Renal cortical epithelial cell (primary cell): ENCODE measurements around the gene TLR6. TPM values are rescaled to one million over a fixed set of nuclear protein-coding genes. Genes with fewer than 3 reads are reported as not detected.
A peak's percentile ranks its signal among the peaks of the same experiment; 100 is the strongest.

ENCODE experiments used
- DNase-seq: peaks from one replicate; pipeline ENCODE4 v3.0.0-alpha.2; 2011; ENCODE audit warnings: low read depth
- total RNA-seq: library from RNA; depleted of rRNA; stranded (reverse); fragments of >200 nt; gene quantifications from 2 replicates; pipeline ENCODE4 v1.2.3, GENCODE V29; 2014

The TLR6 gene
- total RNA-seq, 1 donor from 2014 or later, result 0.65 TPM

DNA sequence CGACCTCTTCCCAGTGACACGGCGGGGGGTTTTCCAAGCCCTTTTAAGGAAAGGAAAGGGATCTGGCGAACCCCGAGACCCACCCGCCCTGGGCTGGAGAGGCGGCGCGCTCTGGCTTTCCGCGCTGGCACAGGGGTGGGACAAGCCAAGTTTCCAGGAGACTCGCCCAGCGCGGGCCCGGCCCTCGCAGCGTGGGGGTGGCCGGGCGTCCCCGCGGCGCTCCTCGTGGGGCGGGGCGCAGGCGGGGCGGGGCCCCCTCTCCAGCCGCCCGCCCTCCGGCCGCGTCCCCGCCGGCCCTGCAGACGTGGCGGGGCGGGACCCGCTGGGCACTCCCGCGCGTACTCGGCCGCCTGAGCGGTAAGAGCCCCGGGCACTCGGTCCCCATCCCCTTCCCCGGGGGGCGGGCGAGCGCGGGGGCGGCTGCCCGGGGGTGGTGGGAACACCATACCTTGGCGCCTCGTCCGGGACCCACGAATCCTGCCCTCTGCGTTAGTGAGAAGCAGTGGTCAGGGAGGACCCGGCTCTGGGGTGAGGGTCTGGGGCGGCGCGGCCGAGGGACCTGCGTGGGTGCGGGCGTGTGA is 11.0 kb upstream of the TLR6 start, which contains the start of gene FAM114A1:
FAM114A1 (plus strand) TSS at position 329 of the 581 bp plus-strand sequence. CDS start 10,273 bp downstream, outside the sequence.
- peak; percentile 39 for DNase-seq

DNA sequence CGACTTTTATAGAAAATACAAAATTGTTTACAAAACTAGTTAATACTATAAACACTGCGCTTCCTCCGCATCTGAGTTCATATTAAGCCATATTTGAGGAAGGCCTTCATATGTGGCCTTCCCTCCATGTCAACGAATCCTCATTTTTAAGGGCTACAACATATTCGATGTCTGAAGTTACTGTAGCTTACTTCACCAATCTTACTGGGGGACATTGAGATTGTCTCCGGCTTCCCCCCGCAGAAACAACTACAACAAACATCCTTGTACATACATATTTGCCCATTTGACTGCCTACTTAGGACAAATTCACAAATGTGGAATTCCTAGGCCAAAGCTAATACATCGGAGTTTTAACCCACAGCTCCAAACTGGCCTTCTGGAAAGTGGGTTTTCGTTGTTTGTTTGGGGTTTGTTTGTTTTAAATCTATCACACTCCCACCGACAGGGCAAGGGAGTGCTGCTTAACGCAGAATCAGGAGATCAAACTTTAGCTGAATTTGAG is 10.4 kb upstream of the TLR6 start:
- DNase-seq, result no peak

DNA sequence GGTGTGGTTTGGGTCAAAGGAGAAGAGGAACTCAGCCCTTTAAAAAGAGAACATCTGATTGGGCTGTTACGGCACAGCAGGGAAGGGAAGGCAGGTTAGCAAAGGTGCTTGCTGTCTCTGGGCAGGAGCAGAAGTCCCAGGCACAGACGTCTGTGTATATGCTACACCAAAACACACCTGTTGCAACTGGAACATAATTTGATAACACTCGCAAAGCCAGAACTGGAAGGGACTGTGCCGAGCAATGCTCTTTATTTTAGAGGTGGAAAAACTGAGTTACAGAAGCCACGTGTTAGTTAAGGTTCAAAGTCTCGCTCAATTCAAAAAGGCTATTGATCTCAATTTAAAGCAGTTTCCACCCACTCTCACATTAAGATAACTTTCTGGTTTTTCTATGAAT is 8.8 kb upstream of the TLR6 start:
- no peak for DNase-seq

DNA sequence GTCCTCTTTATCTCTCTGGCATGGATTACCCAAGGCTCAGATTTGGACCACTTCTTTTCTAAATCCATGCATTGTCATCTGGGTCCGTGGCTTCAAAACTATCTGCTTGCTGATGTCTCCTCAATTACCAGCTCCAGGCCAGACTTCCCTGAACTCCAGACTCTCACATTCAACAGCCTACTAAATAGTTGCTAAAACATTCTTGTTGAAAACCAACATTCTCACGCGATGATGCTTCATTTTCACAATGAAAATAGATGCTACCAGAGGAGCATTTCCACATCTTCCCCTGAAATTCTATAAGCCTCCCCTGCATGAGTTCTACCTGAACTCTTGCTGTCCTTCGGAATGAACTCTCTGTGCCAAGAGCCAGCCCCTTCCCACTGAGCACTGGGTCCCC is 5.2 kb upstream of the TLR6 start:
- DNase-seq, result no peak

DNA sequence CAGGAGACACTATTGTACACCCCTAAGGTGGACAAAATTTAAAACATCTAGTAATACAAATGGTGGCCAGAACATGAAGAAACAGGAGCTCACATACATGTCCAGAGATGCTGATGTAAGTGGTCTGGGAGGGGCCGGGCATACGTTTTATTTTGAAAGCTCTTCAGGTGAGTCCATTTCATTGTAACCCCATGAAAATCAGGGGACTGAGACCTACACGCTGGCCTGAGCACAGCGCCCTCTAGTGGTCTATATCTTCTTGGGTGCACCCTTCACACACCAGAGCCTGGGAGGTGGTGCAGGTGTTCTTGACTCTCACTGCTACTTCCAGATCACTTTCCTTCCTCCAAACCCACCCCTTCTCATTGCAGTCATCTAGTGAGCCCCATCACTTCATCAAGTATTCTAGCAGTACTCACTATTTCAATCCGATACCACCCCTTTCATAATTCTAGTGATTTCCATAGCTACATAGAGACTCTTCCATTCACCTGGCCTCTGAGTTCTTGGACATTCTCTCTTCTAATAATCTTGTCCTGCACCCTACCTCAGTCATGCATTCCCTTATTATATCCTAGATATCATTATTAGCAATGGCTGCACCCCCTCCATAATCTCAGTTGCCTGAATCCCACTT is 4.3 kb upstream of the TLR6 start:
- peak; percentile 26 for DNase-seq

DNA sequence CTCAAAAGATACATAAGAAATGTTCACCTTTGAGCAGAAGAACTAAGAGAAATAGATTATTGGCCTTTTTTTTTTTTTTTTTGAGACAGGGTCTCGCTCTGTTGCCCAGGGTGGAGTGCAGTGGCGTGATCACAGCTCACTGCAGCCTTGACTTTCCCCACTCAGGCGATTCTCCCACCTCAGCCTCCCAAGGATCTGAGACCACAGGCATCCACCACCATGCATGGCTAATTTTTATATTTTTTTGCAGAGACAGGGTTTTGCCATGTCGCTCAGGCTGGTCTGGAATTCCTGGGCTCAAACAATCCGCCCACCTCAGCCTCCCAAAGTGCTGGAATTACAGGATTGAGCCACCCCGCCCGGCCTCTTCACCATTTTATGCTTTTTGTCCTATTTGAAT is 2.9 kb upstream of the TLR6 start:
- peak; percentile 59 for DNase-seq

DNA sequence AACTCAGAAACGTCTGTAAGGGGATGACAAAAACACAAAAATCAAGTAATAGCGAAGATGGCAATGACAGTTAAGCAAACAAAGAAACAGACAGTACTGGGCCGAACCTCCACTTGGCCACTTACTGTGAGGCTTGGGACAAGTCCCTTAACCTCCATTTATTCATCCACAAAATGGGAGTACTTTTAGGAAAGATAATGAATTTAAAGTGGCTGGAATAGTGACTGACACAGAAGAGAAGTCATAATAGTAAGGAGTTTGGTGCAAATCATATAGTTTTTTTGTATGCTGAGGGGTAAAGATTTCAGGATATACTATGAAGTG is 1.4 kb upstream of the TLR6 start:
- no peak for DNase-seq

DNA sequence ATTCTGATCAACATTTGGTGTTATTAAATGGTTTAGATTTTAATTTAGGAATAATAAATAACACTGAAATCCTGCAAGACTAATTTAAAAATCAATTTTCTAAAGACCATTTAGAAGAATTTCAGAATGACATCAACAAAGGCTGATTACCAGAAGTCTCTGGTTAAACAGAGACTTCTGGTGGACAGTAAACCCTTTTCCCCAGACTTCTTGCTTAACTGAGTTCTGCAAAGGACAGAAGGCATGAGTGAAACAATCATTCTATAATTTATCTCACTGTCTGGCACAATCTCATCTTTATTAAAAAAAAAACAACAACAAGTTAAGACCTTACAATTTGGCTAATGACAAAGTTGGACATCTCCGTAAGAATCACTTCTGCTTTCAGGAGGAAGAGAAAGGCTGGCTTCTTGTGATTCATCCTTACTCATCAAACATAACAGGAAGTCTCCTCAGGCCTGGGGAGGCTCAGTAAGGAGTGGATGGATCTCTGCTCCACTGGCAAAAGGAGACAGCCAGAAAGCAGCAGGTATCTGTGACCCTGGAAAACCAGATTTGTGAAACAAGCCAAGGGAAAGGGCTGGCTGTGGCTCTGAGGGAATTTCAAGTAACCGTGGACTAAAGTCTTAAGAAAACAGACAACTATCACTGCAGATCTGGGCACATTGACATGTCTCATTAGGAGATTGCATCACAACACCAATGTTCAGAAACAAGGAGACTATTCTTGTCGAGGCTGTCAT is 908 bp upstream of the TLR6 start:
- peak; percentile 93 for DNase-seq

DNA sequence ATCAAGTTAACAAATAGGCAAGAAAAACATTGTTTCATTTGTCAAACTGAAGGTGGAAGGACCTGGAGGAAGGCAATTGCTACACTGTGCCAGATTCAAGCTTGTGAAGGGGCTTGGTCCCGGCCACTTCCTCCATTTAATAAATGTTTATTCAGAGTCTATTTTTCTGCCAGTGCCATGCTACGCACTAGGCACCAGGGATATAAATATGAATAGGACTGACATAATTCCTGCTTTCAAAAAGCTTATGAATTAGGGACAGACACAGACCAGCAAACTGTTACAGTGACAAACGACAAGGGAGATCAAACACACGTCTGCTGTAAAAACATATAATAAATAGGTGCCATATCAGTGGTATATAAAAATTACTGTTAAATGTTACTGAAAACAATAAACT is 571 bp downstream of the TLR6 start:
- no peak for DNase-seq

DNA sequence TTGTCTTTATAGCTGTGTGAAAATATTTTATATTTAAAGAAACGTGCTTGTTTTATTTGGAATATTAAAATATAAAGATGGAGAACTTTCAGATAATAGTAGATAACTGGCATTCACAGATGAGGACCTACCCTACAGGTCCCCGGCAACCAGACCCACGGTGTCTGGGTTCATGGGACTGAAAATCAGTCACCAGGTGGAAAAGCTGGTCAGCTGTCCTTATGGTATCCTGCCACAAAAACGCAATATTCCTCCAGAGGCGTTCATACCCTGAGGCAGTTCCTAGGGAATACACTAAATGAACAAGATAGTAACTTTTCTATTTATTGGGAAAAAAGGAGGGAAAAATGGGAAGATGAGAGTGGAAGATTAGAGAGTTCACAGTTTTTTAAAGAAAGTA is 1.2 kb downstream of the TLR6 start:
- no peak for DNase-seq

DNA sequence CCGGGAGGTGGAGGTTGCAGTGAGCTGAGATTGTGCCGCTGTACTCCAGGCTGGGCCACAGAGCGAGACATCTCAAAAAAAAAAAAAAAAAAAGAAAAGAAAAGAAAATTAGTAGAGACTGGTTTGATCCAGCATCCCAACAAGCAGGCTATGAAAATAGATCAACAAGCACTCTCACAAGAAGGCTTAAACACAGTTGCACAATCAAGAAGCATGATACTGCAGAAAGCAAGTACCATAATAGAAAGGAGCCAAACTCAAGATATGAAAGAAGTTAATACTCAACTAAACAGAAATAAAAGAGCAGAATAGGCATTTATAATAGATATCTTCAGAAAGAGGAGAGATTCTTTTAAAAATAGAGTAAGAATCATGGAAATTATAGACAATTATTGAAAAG is 10.6 kb downstream of the TLR6 start:
- DNase-seq, result peak; percentile 31

DNA sequence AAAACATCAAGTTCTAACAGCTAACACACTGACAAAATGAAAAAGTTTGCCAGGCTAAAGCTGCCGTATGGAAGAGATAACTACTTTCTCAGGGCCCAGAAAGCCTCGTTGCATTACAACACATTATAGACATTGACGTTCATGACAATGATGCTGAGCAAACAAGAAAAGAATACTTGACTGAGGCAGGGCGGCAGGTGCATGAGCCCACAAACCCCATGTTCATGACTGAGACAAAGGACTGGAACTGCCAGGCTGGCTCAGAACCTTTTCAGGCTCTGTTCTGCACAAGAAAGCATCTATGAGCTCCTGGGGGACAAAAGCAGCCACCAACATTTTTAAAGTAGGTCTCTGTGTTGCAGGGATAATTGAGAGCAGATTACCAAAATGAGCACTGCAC is 13.6 kb downstream of the TLR6 start:
- DNase-seq, result no peak

DNA sequence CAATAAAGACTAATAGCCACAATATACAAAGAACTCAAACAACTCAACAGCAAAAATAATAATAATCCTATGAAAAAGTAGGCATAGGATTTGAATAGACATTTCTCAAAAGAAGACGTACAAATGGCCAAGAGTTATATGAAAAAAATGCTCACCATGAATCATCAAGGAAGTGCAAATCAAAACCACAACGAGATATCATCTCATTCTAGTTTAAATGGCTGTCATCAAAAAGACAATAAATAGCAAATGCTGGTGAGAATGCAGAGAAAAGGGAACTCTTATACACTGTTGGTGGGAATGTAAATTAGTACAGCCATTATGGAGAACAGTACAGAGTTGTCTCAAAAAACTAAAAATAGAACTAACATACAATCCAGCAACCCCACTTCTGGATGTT is 18.8 kb downstream of the TLR6 start:
- DNase-seq, result no peak

DNA sequence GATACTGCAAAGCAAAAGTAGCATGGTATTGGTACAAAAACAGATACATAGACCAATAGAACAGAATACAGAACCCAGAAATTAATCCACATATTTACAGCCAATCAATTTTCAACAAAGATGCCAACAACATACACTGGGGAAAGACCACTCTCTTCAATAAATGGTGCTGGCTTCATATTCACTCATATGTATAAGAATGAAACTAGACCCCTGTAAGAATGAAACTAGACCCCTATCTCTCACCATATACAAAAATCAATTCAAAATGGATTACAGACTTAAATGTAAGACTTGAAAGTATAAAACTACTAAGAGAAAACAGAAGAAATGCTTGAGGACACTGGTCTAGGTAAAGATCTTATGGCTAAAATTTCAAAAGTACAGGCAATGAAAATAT is 19.3 kb downstream of the TLR6 start:
- DNase-seq, result no peak

DNA sequence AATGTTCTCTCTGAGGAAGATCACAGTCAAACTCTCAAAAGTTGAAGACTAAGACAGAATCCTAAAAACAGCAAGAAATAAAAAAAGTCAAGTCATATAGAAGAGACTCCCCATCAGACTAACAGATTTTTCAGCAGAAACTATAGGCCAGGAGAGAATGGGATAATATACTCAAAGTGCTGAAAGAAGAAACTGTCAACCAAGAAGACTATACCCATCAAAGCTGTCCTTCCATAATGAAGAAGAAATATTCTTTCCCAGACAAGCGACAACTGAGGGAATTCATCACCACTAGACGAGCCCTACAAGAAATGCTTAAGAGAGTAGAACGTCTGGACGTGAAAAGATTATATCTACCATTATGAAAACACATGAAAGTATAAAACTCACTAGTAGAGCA is 22.0 kb downstream of the TLR6 start:
- DNase-seq, result no peak

DNA sequence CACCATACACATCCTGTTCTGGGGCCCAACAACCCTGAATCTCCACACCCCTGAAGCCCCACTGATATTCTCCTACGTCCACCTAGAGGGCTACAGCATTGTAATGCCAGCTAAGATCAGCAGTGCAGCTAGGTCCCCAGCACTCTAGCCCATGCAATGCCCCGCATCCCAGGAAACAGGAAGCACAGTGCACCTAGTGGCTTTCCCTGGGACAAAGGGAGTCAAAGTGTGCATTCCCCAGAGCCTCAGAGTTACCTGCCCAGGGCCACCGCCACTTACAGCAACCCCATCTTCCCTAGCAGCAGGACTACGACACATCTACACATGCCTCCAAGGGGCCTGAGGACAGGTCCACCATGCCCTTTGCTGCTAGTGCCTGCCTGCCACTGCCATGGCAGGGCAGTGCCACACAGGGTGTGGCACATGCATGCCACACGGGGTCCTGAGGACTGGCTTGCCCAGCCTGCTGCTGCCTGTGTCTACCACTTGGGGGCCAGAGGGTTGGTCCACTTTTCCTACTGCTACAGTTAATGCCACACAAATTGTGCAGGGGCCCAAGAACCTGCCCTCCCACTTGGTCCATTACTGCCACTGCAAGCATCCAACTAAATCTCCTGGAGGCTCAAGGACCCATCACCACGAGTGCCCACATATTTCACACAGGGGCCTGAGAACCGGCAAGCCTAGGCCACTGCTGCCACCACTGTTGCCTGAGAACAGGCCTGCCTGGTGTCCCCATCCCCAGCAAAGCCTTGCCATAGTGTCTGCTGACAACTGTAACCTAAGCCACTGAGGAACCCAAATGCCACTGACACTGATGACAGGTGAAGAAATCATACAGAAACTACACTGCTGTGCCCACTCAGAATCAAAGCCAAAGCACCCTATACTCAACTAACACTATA is 23.7 kb downstream of the TLR6 start:
- no peak for DNase-seq

DNA sequence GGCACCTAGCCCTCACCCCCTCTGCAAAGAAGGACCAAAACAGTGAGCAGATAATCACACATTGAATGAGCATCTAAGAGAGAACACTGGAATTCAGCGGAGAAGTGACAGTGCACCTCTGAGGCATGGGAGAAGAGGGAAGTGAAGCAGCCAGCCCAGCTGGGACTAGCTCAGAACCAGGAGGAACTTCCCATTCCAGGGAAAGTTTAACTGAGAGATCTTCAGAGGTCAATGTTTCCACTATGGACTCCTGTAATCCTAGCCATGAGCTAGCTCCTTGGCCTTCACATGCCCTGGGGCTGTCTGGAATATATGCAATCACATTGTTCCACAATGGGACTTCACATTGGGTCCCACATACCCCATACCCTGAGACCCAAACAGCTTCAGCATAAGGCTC is 24.4 kb downstream of the TLR6 start:
- no peak for DNase-seq

DNA sequence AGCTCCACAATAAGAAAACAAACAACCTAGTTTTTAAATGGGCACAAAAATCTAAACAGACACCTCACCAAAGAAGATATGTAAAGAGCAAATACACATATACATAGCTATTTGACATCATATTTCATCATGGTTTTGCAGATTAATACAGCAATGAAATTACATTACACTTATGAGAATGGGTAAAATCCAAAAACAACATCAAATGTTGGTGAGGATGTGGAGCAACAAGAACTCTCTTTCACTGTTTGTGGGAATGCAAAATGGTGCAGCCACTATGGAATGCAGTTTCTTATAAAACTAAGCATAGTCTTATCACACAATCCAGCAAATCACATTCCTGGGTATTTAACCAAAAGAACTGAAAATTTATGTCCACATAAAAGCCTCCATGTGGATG is 25.0 kb downstream of the TLR6 start:
- DNase-seq, result no peak

DNA sequence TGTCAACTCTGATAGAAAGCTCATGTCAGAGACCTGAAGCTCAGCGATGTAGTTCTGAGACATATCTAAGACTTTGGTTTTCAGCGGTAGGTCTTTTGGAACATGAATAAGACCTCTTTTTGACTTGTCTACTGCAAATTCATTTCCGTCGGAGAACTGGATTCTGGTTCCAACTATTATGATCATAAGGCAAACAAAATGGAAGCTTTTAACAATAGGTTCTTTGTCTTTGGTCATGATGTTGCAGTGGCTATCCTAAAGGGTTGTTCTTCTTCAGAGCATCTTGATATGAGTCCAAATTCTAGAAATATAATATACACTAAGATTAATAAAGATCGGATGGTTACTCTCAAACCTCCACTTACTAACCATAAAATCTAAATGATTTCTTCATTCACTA is 27.4 kb downstream of the TLR6 start:
- DNase-seq, result no peak

DNA sequence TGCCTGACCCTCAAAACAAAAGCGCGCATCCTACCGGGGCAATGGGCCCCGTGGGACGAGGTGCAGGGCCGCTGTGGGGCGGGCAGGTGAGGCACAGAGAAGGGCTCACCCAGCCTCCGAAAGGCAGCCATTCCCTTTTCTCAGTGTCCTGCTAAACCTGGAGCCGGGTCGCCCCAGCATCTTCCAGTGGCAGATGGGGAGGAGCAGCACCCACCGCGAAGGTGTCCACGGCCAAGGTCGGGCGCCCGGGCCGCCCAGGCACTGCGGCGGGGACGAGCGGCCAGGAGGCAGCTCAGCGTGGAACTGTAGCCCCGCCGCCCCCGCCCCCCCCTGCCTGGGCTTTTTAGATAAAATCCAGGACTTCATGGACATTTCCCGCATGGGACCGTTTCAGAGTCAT is 32.9 kb downstream of the TLR6 start:
- DNase-seq, result no peak

DNA sequence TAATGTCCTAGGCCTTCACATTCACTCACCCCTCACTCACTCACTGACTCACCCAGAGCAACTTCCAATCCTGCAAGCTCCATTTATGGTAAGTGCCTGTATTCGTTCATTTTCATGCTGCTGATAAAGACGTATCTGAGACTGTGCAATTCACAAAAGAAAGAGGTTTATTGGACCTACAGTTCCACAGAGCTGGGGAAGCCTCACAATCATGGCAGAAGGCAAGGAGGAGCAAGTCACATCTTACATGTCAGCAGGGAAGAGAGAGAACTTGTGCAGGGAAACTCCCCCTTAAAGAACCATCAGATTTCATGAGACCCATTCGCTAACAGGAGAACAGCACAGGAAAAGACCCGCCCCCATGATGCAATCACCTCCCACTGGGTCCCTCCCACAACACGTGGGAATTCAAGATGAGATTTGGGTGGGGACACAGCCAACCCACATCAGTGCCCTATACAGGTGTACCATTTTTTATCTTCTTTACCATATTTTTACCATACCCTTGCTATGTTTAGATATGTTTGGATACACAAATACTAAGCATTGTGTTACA is 33.8 kb downstream of the TLR6 start:
- DNase-seq, result no peak

DNA sequence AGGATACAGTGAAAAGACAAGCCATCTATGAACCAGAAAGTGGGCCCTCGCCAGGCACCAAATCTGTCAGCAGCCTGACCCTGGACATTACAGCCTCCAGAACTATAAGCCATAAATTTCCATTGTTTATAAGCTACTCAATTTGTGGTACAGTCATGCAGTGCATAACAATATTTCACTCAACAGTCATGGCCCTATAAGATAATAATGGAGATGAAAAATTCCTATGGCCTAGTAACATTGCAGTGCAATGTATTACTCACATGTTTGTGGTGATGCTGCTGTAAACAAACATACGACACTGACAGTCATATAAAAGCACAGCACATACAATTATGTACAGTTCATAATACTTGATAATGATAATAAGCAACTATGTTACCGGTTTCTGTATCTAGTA is 34.9 kb downstream of the TLR6 start:
- DNase-seq, result no peak
